Sciatic nerve (tissue), 2 donors: ENCODE results near the gene PAM. TPM values are rescaled to one million over a fixed set of nuclear protein-coding genes. Genes with fewer than 3 reads are reported as not detected.
"Not testable (repeated sequence)": the region's sequence is repeated elsewhere in the genome, so short reads cannot be mapped to it uniquely, and the experiment has no call there.

Experiments used
- ATAC-seq: fragments of 200-7000 bp; cut with Tn5 transposase; one replicate; pipeline ENCODE4 v1.9.1; 2020; ENCODE audit warnings: mild to moderate bottlenecking, moderate library complexity
- DNase-seq: peaks from one replicate; pipeline ENCODE4 v3.0.0-alpha.2; 2020; ENCODE audit warnings: low spot score
- intact Hi-C: fragments of 100-400 bp; cut with DNase I; formaldehyde crosslinking; loops from one replicate; pipeline ENCODE4 v1.14.2; 2022
- total RNA-seq: library from RNA; stranded (reverse); fragmentation: NEBNext Ultra II Directional; extraction: Animal tissue kit (Norgen Biotek cat#: 25700); gene quantifications from one replicate; pipeline ENCODE4 v1.2.1, GENCODE V29; 2021
- donor health status: DM: no; HTN: no; CAD: no.
- donor health status: DM: no; HTN: no; CAD: no.

Gene PAM
- total RNA-seq, 1 donor from 2014 or later, result 188 TPM

DNA sequence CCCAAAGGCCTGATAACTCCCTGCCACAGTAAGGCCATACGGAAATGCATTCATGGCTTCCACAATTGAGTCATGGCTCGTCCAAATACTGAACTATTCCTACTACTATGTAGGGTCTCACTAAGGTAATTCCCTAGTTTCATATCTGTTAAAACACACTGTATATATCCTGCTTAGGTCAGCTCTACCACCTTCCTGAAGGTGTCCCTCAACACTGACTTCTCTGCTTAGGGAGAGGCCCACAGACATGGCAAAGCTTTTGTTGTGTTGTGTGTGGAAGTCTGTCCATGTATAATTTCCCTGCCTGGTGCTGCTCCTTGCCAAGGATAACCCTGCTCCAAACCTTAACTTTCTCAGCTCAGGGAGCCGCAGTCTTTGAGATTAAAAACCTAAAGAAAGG lies 304.4 kb downstream of the PAM start:
- ATAC-seq, result no peak
- intact Hi-C loops, result loop anchor here (5.0 kb wide), 1 partner anchor 1302 kb away; no protein-coding TSS in a partner anchor
- DNase-seq, result no peak

DNA sequence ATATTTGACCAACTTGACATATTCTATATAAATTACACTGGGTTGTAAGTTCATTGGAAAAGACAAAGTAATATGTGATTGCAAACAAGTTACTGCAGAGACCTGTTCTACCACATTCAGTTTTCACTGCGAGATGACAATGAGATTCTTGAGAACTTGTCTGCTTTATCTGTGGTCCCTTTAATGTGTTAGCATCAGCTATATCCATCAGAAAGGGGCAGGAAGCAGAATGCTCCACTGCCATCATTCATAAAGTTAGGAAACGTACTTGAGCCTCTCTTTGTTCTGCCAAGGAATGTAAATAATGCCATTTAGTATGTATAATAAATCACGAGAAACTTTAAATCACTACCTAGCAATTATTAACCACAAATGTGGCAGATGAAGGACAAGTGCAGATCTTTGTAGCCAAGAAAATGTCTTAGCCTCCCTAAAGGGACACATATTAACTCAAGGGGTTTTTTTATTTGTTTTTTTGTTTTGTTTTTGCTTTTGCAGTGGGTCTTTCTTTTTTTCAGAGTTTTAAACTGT lies 305.4 kb downstream of the PAM start:
- no peak for ATAC-seq
- DNase-seq, result no peak
- intact Hi-C loops, result no loop called here

DNA sequence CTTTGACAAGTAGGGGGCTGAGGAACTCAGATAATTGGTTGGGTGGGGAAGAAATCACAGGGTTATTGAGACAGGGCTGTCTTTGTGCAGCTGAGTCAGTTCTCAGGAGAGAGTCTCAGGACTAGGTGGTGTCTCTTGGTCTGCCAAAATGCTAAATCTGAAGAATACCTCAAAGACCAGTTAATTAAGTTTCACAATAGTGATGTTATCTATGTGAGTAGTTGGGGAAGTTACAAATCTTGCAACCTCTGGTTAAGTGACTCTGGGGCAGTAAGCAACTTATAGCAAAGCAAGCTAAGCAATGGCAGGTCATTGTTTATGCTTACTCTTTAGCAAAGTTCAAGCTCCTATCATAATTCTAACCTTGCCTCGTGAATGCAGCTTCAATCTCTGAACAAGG lies 311.2 kb downstream of the PAM start:
- intact Hi-C loops, result no loop called here
- ATAC-seq (no peak), DNase-seq (no peak)

DNA sequence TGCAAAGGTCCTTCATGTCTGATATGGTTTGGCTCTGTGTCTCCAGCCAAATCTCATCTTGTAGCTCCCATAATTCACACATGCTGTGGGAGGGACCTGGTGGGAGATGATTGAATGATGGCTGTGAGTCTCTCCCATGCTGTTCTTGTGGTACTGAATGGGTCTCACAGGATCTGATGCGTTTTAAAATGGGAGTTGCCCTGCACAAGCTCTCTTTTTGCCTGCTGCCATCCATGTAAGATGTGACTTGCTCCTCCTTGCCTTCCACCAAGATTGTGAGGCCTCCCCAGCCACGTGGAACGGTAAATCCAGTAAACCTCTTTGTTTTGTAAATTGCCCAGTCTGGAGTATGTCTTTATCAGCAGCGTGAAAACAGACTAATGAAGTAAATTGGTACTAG lies 318.4 kb downstream of the PAM start:
- DNase-seq, intact Hi-C loops, ATAC-seq: not testable (repeated sequence)

DNA sequence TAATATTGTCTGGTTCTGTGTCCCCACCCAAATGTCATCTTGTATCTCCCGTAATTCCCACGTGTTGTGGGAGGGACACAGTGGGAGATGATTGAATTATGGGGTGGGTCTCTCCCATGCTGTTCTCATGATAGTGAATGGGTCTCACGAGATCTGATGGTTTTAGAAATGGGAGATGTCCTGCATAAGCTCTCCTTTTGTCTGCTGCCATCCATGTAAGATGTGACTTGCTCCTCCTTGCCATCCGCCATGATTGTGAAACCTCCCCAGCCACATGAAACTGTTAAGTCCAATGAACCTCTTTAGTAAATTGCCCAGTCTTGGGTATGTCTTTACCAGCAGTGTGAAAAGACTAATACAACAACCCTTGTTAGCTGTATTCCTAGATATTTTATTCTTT lies 320.3 kb downstream of the PAM start:
- no peak for DNase-seq
- intact Hi-C loops, result no loop called here
- ATAC-seq, result no peak
